ENCODE data around the gene FNTB.
A peak's percentile ranks its signal among the peaks of the same experiment; 100 is the strongest.

Gene FNTB

GRCh38 chr14:65011538-65011937 is 24.8 kb downstream of the FNTB start:
- Histone ChIP-seq H3K27me3 (ENCODE audit: insufficient read depth, low read depth, severe bottlenecking) (no peaks in the 10 kb centered on the region), H3K27ac (no peak overlapping the region), H3K36me3 (peaks cover 25% of the 10 kb centered on the region), H3K9me3 (ENCODE audit: severe bottlenecking) (no peaks in the 10 kb centered on the region), H3K4me3 (ENCODE audit: low read depth, low read length) (no peak overlapping the region)
- TF ChIP-seq, protein P1, sequence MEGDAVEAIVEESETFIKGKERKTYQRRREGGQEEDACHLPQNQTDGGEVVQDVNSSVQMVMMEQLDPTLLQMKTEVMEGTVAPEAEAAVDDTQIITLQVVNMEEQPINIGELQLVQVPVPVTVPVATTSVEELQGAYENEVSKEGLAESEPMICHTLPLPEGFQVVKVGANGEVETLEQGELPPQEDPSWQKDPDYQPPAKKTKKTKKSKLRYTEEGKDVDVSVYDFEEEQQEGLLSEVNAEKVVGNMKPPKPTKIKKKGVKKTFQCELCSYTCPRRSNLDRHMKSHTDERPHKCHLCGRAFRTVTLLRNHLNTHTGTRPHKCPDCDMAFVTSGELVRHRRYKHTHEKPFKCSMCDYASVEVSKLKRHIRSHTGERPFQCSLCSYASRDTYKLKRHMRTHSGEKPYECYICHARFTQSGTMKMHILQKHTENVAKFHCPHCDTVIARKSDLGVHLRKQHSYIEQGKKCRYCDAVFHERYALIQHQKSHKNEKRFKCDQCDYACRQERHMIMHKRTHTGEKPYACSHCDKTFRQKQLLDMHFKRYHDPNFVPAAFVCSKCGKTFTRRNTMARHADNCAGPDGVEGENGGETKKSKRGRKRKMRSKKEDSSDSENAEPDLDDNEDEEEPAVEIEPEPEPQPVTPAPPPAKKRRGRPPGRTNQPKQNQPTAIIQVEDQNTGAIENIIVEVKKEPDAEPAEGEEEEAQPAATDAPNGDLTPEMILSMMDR (IDR thresholded peaks at IDR 0.05; ENCODE audit: low read depth, low read length), result no peak
- no peak for DNase-seq

DNA sequence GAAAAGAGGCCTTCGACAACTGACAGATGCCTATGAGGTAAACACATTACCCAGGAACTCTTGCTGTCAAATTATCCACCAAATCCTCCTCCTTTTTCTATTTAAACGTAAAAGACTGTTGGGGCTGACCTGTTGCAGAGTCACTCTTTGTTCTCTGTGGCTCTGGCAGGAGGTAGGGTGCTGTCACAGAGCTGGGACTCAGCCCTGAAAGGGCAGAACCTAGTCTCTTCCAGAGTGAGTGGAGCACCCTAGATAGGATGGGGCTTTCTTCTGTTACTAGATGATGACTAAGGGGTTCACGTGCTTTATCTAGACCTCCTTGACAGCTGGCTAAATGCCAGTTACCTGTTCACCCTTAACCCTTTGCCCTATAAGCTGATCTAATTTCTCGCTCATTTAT is 25.7 kb downstream of the FNTB start:
- no peak for DNase-seq
- Histone ChIP-seq H3K9me3 (ENCODE audit: severe bottlenecking) (no peaks in the 10 kb centered on the region), H3K27ac (no peak overlapping the region), H3K36me3 (peaks cover 26% of the 10 kb centered on the region), H3K27me3 (ENCODE audit: insufficient read depth, low read depth, severe bottlenecking) (no peaks in the 10 kb centered on the region), H3K4me3 (ENCODE audit: low read depth, low read length) (no peak overlapping the region)
- TF ChIP-seq, protein P1 (IDR thresholded peaks at IDR 0.05; ENCODE audit: low read depth, low read length), result no peak

DNA sequence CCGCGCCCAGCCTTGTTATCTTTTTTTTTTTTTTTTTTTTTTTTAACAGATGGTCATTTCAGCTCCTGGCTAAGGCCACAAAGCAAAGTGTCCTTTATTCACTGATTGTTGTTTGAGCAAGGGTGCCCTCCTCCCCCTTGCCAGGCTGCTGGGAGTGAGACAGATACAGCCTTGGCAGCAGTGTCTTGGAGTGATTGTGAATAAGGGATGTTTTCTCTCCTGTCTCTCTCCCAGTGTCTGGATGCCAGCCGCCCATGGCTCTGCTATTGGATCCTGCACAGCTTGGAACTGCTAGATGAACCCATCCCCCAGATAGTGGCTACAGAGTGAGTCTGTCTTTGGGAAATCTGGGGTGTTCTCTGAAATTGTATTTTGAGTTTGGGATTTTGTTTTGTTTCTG is 28.7 kb downstream of the FNTB start:
- H3K9me3 ChIP-seq (ENCODE audit: severe bottlenecking), result no peaks in the 10 kb centered on the region
- no peaks in the 10 kb centered on the region for H3K27me3 ChIP-seq (ENCODE audit: insufficient read depth, low read depth, severe bottlenecking)
- H3K4me3 ChIP-seq (ENCODE audit: low read depth, low read length), result no peak overlapping the region
- TF ChIP-seq, protein P1 (IDR thresholded peaks at IDR 0.05; ENCODE audit: low read depth, low read length), result no peak
- H3K27ac ChIP-seq, result no peak overlapping the region
- DNase-seq, result no peak
- peaks cover 26% of the 10 kb centered on the region for H3K36me3 ChIP-seq

DNA sequence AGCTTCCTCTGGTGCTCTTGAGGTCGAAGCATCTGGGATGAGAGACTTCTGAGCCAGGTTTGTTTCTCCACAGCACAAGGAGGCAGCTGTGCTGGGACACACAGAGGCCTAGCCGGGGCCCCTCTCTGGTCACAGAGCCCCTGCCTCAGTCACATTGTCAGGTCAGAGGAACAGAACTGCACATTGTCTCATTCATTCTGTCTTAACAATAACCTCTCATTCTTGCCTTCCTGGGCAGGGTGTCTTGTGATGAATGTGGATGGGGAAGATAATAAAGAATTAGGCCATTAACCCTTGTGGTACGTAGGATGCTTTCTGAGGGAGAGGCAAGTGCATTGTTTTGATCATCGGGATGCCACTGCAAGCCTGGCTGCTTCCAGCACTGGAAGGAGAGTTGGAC is 29.8 kb downstream of the FNTB start:
- Histone ChIP-seq H3K36me3 (peaks cover 26% of the 10 kb centered on the region), H3K4me3 (ENCODE audit: low read depth, low read length) (no peak overlapping the region), H3K9me3 (ENCODE audit: severe bottlenecking) (no peaks in the 10 kb centered on the region), H3K27me3 (ENCODE audit: insufficient read depth, low read depth, severe bottlenecking) (no peaks in the 10 kb centered on the region), H3K27ac (no peak overlapping the region)
- no peak for DNase-seq
- TF ChIP-seq, protein P1 (IDR thresholded peaks at IDR 0.05; ENCODE audit: low read depth, low read length), result no peak

- DNase-seq, result peak; percentile 40
- TF ChIP-seq, protein P1 (IDR thresholded peaks at IDR 0.05; ENCODE audit: low read depth, low read length), result peak; percentile 67
These were observed 33.4 kb downstream of the FNTB start for GRCh38 chr14:65019944-65020566.

GRCh38 chr14:65024957-65025356 is 38.3 kb downstream of the FNTB start:
- peaks cover 17% of the 10 kb centered on the region for H3K36me3 ChIP-seq
- H3K27ac ChIP-seq, result no peak overlapping the region
- H3K4me3 ChIP-seq (ENCODE audit: low read depth, low read length), result no peak overlapping the region
- DNase-seq, result no peak
- TF ChIP-seq, protein P1 (IDR thresholded peaks at IDR 0.05; ENCODE audit: low read depth, low read length), result no peak
- H3K27me3 ChIP-seq (ENCODE audit: insufficient read depth, low read depth, severe bottlenecking), result no peaks in the 10 kb centered on the region
- H3K9me3 ChIP-seq (ENCODE audit: severe bottlenecking), result no peaks in the 10 kb centered on the region

More at GRCh38 chr14:65019944-65020566, 33.4 kb downstream of the FNTB start:
- no peaks in the 10 kb centered on the region for H3K27me3 ChIP-seq (ENCODE audit: insufficient read depth, low read depth, severe bottlenecking)
- no peak overlapping the region for H3K27ac ChIP-seq
- H3K36me3 ChIP-seq, result peaks cover 11% of the 10 kb centered on the region; the same call in 1 of the 2 replicates
- no peaks in the 10 kb centered on the region for H3K9me3 ChIP-seq (ENCODE audit: severe bottlenecking)
- H3K4me3 ChIP-seq (ENCODE audit: low read depth, low read length), result no peak overlapping the region

Measured in WERI-Rb-1 (cell line).